ENCODE results near the gene SRI.
"Not testable (repeated sequence)": the region's sequence is repeated elsewhere in the genome, so short reads cannot be mapped to it uniquely, and the experiment has no call there.

SRI gene

GRCh38 chr7:88219781-88220747 lies at the start of gene SRI:
Gene SRI (minus strand): TSS chr7:88220038. CDS start chr7:88220026, 12 bp downstream.
- peak within 1 kb of the TSS; percentile 94 for H3K27ac ChIP-seq
- peak; percentile 90 for TF ChIP-seq CTCF (conservative IDR thresholded peaks at IDR 0.05)

- no peak for TF ChIP-seq CTCF (conservative IDR thresholded peaks at IDR 0.05)
- no peak overlapping the region for H3K27ac ChIP-seq
These were observed 49.7 kb upstream of the SRI start for GRCh38 chr7:88269586-88269985.

GRCh38 chr7:88268858-88269257 lies 49.0 kb upstream of the SRI start:
- no peak for TF ChIP-seq CTCF (conservative IDR thresholded peaks at IDR 0.05)
- H3K27ac ChIP-seq, result no peak overlapping the region

- TF ChIP-seq CTCF (conservative IDR thresholded peaks at IDR 0.05), result no peak
- H3K27ac ChIP-seq, result no peak overlapping the region
These were observed 48.2 kb upstream of the SRI start for GRCh38 chr7:88268051-88268450.

GRCh38 chr7:88267421-88267820 lies 47.6 kb upstream of the SRI start:
- no peak overlapping the region for H3K27ac ChIP-seq
- TF ChIP-seq CTCF (conservative IDR thresholded peaks at IDR 0.05), result no peak

GRCh38 chr7:88264987-88265386 lies 45.1 kb upstream of the SRI start:
- not testable (repeated sequence) for H3K27ac ChIP-seq

- TF ChIP-seq CTCF (conservative IDR thresholded peaks at IDR 0.05), result no peak
- H3K27ac ChIP-seq, result no peak overlapping the region
These were observed 42.7 kb upstream of the SRI start for GRCh38 chr7:88262562-88262961.

GRCh38 chr7:88260719-88261118 lies 40.9 kb upstream of the SRI start:
- no peak for TF ChIP-seq CTCF (conservative IDR thresholded peaks at IDR 0.05)
- H3K27ac ChIP-seq, result no peak overlapping the region

Measured in VCaP (cell line).